ENCODE data around the gene IL16. TPM values are rescaled to one million over a fixed set of nuclear protein-coding genes. Genes with fewer than 3 reads are reported as not detected.
"Not testable (repeated sequence)": the region's sequence is repeated elsewhere in the genome, so short reads cannot be mapped to it uniquely, and the experiment has no call there.

Gene IL16
- total RNA-seq, 2 experiments from 2014 or later = 36.4 to 38.8 TPM

DNA sequence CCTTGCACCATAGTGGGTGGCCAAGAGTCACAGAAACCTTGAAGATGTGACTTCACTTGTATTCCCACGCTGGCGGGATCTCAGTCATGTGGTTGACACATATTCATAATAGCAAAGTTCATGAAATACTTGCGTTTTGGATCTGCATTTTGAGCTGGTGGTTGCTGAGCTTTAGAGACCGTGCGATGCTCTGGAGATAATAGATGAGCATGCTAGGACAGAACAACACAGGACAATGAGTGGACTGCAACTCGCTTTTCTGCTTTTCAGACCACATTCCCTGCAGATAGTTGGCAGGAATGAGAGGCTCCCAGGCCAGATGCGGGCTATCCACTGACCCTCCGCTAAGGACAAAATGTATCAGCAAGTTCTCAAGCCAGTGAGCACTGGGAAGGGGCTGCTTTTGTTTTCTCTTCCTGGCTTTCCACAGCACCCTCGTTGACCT, 141.1 kb downstream of the IL16 start:
- CTCF ChIA-PET = interaction anchor here (0.8 to 6.3 kb wide), 5 partner anchors 10 to 72 kb away, joined by 3 to 65 read pairs (median 14); no protein-coding TSS in a partner anchor
- H3K36me3 Mint-ChIP-seq (ENCODE audit: low read depth) = peaks cover 2% of the 10 kb centered on the region
- H3K27ac Mint-ChIP-seq = no peak overlapping the region

GRCh38 chr15:81338170-81339007, 141.7 kb downstream of the IL16 start:
- peaks cover 2% of the 10 kb centered on the region for H3K36me3 Mint-ChIP-seq (ENCODE audit: low read depth)
- H3K4me3 Mint-ChIP-seq = no peak overlapping the region
- H3K4me1 Mint-ChIP-seq (ENCODE audit: low read depth) = peaks cover 7% of the 10 kb centered on the region
- intact Hi-C loops (cut with micrococcal nuclease) = loop anchor here (5.0 kb wide), 1 partner anchor 231 kb away; no protein-coding TSS in a partner anchor
- H3K9me3 Mint-ChIP-seq = no peaks in the 10 kb centered on the region
- H3K27ac Mint-ChIP-seq = no peak overlapping the region
- CTCF ChIA-PET = interaction anchor here (0.6 to 6.3 kb wide), 6 partner anchors 11 to 241 kb away, joined by 3 to 65 read pairs (median 9); no protein-coding TSS in a partner anchor
- no peaks in the 10 kb centered on the region for H3K27me3 Mint-ChIP-seq (ENCODE audit: low read depth)
- DNase-seq = no peak

More for the DNA sequence above, 141.1 kb downstream of the IL16 start:
- peaks cover 12% of the 10 kb centered on the region for H3K4me1 Mint-ChIP-seq (ENCODE audit: low read depth)
- no peaks in the 10 kb centered on the region for H3K27me3 Mint-ChIP-seq (ENCODE audit: low read depth)
- DNase-seq = no peak
- H3K9me3 Mint-ChIP-seq = no peaks in the 10 kb centered on the region
- intact Hi-C loops (cut with micrococcal nuclease) = loop anchor here (5.0 kb wide), 1 partner anchor 230 kb away; no protein-coding TSS in a partner anchor
- H3K4me3 Mint-ChIP-seq = no peak overlapping the region

GRCh38 chr15:81339321-81339720, 142.6 kb downstream of the IL16 start:
- CTCF ChIA-PET = interaction anchor here (5.4 to 6.3 kb wide), 2 partner anchors 65 to 73 kb away, joined by 29 to 65 read pairs; no protein-coding TSS in a partner anchor
- no peak overlapping the region for H3K27ac Mint-ChIP-seq
- no peak for DNase-seq
- H3K27me3 Mint-ChIP-seq (ENCODE audit: low read depth) = no peaks in the 10 kb centered on the region
- H3K36me3 Mint-ChIP-seq (ENCODE audit: low read depth) = peaks cover 2% of the 10 kb centered on the region
- no peaks in the 10 kb centered on the region for H3K9me3 Mint-ChIP-seq
- peaks cover 4% of the 10 kb centered on the region for H3K4me1 Mint-ChIP-seq (ENCODE audit: low read depth)
- no peak overlapping the region for H3K4me3 Mint-ChIP-seq
- intact Hi-C loops (cut with micrococcal nuclease) = loop anchor here (5.0 kb wide), 1 partner anchor 232 kb away; no protein-coding TSS in a partner anchor

- Mint-ChIP-seq H3K4me1 (ENCODE audit: low read depth) (peaks cover 4% of the 10 kb centered on the region), H3K9me3 (no peaks in the 10 kb centered on the region), H3K4me3 (no peak overlapping the region), H3K27ac (no peak overlapping the region), H3K36me3 (ENCODE audit: low read depth) (peaks cover 2% of the 10 kb centered on the region), H3K27me3 (ENCODE audit: low read depth) (no peaks in the 10 kb centered on the region)
- CTCF ChIA-PET = interaction anchor here (6.3 kb wide), 1 partner anchor 65 kb away, joined by 65 read pairs; no protein-coding TSS in a partner anchor
- DNase-seq = no peak
- intact Hi-C loops (cut with micrococcal nuclease) = loop anchor here (5.0 kb wide), 1 partner anchor 233 kb away; no protein-coding TSS in a partner anchor
Measured at GRCh38 chr15:81339851-81340250, 143.2 kb downstream of the IL16 start.

DNA sequence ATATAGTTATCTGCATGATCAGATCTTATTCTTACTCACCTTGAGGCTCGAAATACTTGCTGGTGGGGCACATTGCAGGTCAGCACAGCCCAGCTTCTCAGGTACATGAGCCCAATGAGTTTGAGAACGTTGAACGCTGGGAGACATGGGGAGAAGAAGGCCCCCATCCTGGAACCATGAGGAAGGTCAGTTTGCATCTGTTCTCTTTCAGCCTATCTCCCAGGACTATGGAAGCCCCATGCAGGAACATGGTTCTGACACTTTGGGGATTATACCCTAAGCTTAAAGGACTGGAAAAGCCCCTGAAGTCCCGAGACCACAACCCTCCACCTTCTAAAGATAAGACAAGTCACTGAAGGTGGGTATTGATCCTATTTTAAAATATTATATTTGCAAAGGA, 144.7 kb downstream of the IL16 start:
- H3K4me1 Mint-ChIP-seq (ENCODE audit: low read depth) = peaks cover 6% of the 10 kb centered on the region
- H3K27ac Mint-ChIP-seq = no peak overlapping the region
- CTCF ChIA-PET = interaction anchor here (0.8 to 1.3 kb wide), 2 partner anchors 75 to 185 kb away, joined by 3 to 7 read pairs; no protein-coding TSS in a partner anchor
- H3K9me3 Mint-ChIP-seq = no peaks in the 10 kb centered on the region
- intact Hi-C loops (cut with micrococcal nuclease) = no loop called here
- no peaks in the 10 kb centered on the region for H3K27me3 Mint-ChIP-seq (ENCODE audit: low read depth)
- H3K36me3 Mint-ChIP-seq (ENCODE audit: low read depth) = peaks cover 2% of the 10 kb centered on the region
- no peak overlapping the region for H3K4me3 Mint-ChIP-seq
- DNase-seq = no peak

DNA sequence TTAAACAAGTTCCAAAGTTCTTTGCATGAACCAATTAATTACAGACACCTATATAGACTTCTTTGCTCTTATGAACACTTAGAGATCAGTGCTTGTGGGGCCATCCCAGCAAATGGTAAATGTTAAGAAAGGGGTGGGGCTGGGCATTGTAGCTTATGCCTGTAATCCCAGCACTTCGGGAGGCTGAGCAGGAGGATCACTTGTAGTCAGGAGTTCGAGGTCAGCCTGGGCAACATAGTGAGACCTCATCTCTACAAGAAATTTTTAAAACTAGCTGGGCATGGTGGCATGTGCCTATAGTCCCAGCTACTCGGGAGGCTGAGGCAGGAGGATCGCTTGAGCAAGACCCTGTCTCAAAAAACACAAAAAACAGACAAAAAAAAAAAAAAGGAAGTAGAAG, 146.7 kb downstream of the IL16 start:
- Mint-ChIP-seq H3K27ac (no peak overlapping the region), H3K36me3 (ENCODE audit: low read depth) (peaks cover 2% of the 10 kb centered on the region), H3K4me1 (ENCODE audit: low read depth) (peaks cover 10% of the 10 kb centered on the region), H3K9me3 (no peaks in the 10 kb centered on the region), H3K4me3 (no peak overlapping the region), H3K27me3 (ENCODE audit: low read depth) (no peaks in the 10 kb centered on the region)
- no peak for DNase-seq
- intact Hi-C loops (cut with micrococcal nuclease) = no loop called here
- CTCF ChIA-PET = interaction anchor here (1.6 kb wide), 1 partner anchor 8 kb away, joined by 5 read pairs; no protein-coding TSS in a partner anchor

- Mint-ChIP-seq H3K4me3 (no peak overlapping the region), H3K9me3 (no peaks in the 10 kb centered on the region), H3K4me1 (ENCODE audit: low read depth) (peaks cover 10% of the 10 kb centered on the region), H3K36me3 (ENCODE audit: low read depth) (no peaks in the 10 kb centered on the region), H3K27me3 (ENCODE audit: low read depth) (no peaks in the 10 kb centered on the region), H3K27ac (no peak overlapping the region)
- no peak for DNase-seq
- CTCF ChIA-PET = no interaction called here
- intact Hi-C loops (cut with micrococcal nuclease) = no loop called here
Measured at GRCh38 chr15:81346611-81347010, 149.9 kb downstream of the IL16 start.

DNA sequence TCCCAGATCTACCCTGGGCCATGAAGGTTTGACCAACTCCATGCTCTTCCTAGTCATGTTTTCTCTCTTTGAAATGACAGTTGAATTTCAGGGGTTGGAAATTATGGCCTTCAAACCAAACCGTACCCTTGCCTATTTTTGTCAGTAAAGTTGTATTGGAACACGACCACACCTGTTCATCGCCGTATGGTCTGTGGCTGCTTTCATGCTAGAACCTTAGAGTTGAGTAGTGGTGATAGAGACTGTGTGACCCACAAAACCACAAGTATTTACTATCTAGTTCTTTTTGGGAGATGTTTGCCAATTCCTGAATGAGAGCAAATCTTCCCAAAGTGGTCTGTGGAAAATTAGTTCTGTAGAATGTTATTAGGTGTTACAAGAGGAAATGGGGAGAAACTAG, 151.2 kb downstream of the IL16 start:
- CTCF ChIA-PET = no interaction called here
- no peak overlapping the region for H3K4me3 Mint-ChIP-seq
- no peaks in the 10 kb centered on the region for H3K9me3 Mint-ChIP-seq
- DNase-seq = no peak
- no peaks in the 10 kb centered on the region for H3K36me3 Mint-ChIP-seq (ENCODE audit: low read depth)
- no peaks in the 10 kb centered on the region for H3K27me3 Mint-ChIP-seq (ENCODE audit: low read depth)
- H3K4me1 Mint-ChIP-seq (ENCODE audit: low read depth) = peaks cover 10% of the 10 kb centered on the region
- intact Hi-C loops (cut with micrococcal nuclease) = no loop called here
- peak overlapping the region; percentile 11 for H3K27ac Mint-ChIP-seq

- intact Hi-C loops (cut with micrococcal nuclease); H3K9me3 Mint-ChIP-seq; DNase-seq; H3K4me3 Mint-ChIP-seq; H3K27ac Mint-ChIP-seq; H3K4me1 Mint-ChIP-seq (ENCODE audit: low read depth); H3K36me3 Mint-ChIP-seq (ENCODE audit: low read depth); CTCF ChIA-PET; H3K27me3 Mint-ChIP-seq (ENCODE audit: low read depth): not testable (repeated sequence)
Measured at GRCh38 chr15:81348691-81349090, 152.0 kb downstream of the IL16 start.

DNA sequence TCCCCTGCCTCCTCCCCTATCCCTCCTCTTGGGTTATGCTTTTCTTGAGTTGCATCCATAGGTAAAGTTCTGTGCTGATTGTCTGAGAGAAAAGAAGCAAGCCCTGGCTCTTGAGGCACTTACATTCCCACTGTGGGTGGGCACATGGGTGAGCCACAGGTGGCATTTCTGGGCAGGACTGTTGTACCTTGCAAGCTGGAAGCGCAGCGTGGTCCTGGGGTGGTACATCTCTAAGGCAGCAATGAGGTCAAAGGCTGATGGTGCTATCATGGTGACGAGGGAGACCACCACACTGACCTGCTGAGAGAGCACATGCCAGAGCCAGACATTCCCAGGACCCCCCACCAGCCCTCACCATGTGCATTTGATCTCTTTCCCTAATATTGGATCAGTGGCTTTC, 152.6 kb downstream of the IL16 start:
- peaks cover 10% of the 10 kb centered on the region for H3K4me1 Mint-ChIP-seq (ENCODE audit: low read depth)
- intact Hi-C loops (cut with micrococcal nuclease) = no loop called here
- H3K9me3 Mint-ChIP-seq = no peaks in the 10 kb centered on the region
- no peak for DNase-seq
- H3K27ac Mint-ChIP-seq = no peak overlapping the region
- CTCF ChIA-PET = no interaction called here
- no peaks in the 10 kb centered on the region for H3K36me3 Mint-ChIP-seq (ENCODE audit: low read depth)
- no peak overlapping the region for H3K4me3 Mint-ChIP-seq
- H3K27me3 Mint-ChIP-seq (ENCODE audit: low read depth) = no peaks in the 10 kb centered on the region

DNA sequence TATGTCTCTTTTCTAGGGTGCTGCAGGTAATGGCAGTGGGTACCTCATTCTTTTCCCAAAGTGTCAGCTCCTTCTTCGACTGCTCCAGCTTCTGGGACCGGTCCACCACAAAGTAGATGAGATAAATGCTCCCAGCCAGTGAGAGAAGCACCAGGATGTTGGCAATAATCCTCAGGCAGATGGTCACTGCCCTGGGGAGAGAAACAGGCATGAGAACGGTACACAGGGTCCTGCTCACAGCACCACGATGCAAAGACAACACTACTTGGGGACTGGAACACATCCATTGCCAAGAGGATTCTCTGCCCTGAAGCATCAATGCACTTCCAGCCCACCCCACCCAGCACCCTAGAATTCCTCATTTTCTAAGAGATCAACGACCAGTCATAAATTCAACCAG, 155.0 kb downstream of the IL16 start:
- intact Hi-C loops (cut with micrococcal nuclease) = no loop called here
- H3K27me3 Mint-ChIP-seq (ENCODE audit: low read depth) = no peaks in the 10 kb centered on the region
- H3K36me3 Mint-ChIP-seq (ENCODE audit: low read depth) = no peaks in the 10 kb centered on the region
- H3K27ac Mint-ChIP-seq = no peak overlapping the region
- H3K4me3 Mint-ChIP-seq = no peak overlapping the region
- H3K9me3 Mint-ChIP-seq = no peaks in the 10 kb centered on the region
- H3K4me1 Mint-ChIP-seq (ENCODE audit: low read depth) = peaks cover 6% of the 10 kb centered on the region
- DNase-seq = no peak
- CTCF ChIA-PET = interaction anchor here (1.5 kb wide), 1 partner anchor 85 kb away, joined by 5 read pairs; no protein-coding TSS in a partner anchor

GRCh38 chr15:81356252-81356651, 159.6 kb downstream of the IL16 start:
- Mint-ChIP-seq H3K4me1 (ENCODE audit: low read depth) (no peaks in the 10 kb centered on the region), H3K36me3 (ENCODE audit: low read depth) (no peaks in the 10 kb centered on the region), H3K27ac (no peak overlapping the region), H3K27me3 (ENCODE audit: low read depth) (no peaks in the 10 kb centered on the region), H3K4me3 (no peak overlapping the region), H3K9me3 (no peaks in the 10 kb centered on the region)
- no peak for DNase-seq
- intact Hi-C loops (cut with micrococcal nuclease) = no loop called here
- CTCF ChIA-PET = interaction anchor here (1.2 to 4.0 kb wide), 2 partner anchors 33 to 90 kb away, joined by 3 to 18 read pairs; no protein-coding TSS in a partner anchor
